ENCODE measurements around the gene MYH2. TPM values are rescaled to one million over a fixed set of nuclear protein-coding genes. Genes with fewer than 3 reads are reported as not detected.

The MYH2 gene
- total RNA-seq = not detected in 2 replicates

DNA sequence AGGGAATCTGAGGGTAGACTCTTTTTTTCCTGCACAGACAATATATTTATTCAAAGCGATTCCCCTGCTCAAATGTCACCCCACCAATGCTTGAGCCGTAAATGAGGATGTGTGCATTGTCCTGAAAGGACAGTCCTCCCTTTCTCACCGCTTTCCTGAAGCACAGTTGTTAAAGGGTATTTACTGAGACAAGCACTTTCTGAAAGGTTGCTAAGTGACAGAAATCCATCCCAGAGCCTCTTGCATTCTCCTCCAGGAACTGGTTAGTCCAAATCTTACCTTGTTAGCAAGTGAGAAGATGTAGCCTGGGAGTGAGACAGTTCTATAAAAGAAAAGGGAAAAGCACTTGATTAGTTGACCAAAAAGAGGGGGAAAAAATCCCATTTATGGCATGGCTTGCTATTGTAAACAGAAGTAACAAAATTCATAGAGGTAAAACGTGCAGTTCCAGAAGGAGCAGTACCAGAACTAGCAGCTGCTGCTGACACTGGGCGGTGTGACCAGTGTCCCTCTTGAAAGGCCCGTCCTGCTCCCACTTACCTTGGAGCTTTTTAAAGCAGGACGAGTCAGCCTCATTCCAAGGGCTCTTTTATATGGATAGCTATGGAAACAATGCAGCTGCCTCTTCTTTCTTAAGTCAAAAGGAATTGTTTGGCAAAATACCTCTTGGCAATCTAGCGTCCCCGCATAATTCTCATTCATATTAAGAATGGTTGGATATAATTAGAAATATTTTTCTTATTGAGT, at the start of gene MYH2:
TSS of gene MYH2 (minus strand) at position 563 of the 747 bp plus-strand sequence. CDS start 1,738 bp downstream, outside the sequence.

DNA sequence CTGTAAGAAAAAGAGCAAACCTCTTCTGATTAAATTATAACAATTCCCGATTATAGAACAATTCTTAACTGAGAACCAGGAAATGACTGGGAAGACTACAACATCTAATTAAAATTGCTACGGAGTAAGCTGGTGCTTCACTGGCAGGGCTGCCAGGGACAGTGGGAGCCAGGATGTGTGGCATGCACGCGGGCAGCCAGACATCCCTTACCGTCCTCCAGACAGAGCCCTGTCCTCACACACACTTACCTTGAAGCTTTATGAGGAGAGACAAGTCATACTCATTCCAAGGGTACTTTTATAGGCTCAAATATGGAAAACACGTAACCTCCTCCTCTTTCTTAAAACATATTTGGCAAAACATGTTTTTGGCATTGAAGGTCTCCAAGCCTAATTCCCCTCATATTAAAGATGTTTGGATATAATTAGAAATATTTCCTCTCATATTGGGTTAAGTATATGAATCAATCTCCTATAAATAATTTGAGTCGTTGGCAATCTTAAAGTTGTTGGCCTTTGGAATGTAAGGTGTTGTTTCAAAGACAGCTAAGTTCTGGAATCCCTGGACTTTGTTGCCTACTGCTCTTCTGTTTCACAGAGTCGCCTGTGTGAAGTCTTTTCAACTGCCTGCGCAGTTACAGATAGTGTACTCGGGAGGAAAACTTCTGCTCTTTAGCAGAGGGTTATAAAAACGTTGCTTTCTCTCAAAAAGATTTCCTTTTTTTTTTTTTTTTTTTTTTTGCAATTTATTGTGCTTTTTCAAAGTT, 31.0 kb downstream of the MYH2 start, which contains the start of gene MYH1:
TSS of gene MYH1 (minus strand) at position 272 of the 767 bp plus-strand sequence. CDS start 1,900 bp downstream, outside the sequence.

Other genes starting within 250 kb of the MYH2 start
- not detected in 2 replicates for gene MYH13, start 176.7 kb downstream of the MYH2 start, total RNA-seq
- not detected in 2 replicates for gene MYH8, start 127.7 kb downstream of the MYH2 start, total RNA-seq
- not detected in 2 replicates for gene MYH4, start 80.1 kb downstream of the MYH2 start, total RNA-seq
- not detected in 2 replicates for gene MYH1, start 31.1 kb downstream of the MYH2 start, total RNA-seq
- 0.86 and 1.4 TPM in 2 replicates for gene MYH3, start 107.7 kb upstream of the MYH2 start, total RNA-seq
- 22.3 and 23.9 TPM in 2 replicates for gene SCO1, start 147.9 kb upstream of the MYH2 start, total RNA-seq
- 14.3 and 17.1 TPM in 2 replicates for gene ADPRM, start 147.9 kb upstream of the MYH2 start, total RNA-seq
- gene TMEM220, start 180.4 kb upstream of the MYH2 start, total RNA-seq = 3.6 and 6.8 TPM in 2 replicates

All from articular chondrocyte of knee joint (primary cell).